Lower leg skin (tissue), 3 donors: ENCODE measurements around the gene GGCT.

Source experiments
- CTCF ChIP-seq, 3 donors: fragments of 450-650 bp; IDR thresholded peaks; one replicate each; pipeline ENCODE4 v1.5.1; 2016; ENCODE audit warnings: antibody characterized with exemption in 3 of 3, mild to moderate bottlenecking in 3 of 3, moderate library complexity in 2 of 3
- POLR2A ChIP-seq, 2 donors: fragments of 450-650 bp; IDR thresholded peaks; one replicate each; pipeline ENCODE4 v1.6.1; 2016 to 2017; ENCODE audit warnings: antibody characterized with exemption in 2 of 2, mild to moderate bottlenecking in 1 of 2, moderate library complexity in 1 of 2

DNA sequence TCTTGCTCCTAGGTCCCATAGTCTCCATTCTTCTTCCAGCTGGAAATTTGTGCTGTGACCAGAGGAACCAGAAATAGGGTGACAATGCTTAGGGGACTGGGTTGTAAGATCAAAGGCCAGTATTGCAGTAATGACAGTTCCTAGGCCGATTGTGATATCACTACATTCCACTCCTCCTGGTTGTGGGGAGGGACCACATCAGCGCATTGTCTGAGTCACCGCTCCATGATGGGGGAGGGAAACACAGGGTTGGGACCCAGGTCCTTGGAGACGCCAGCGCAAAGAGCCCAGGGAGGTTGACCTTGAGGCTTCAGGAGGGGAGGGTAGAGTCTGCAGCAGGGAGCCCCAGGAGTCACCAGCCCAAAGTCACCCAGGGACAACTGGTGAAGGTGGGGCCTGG is 20.8 kb upstream of the GGCT start:
- TF ChIP-seq POLR2A (IDR thresholded peaks at IDR 0.05) (no peak), CTCF (IDR thresholded peaks at IDR 0.05) (no peak)
